Retinal pigment epithelial cell (primary cell): ENCODE results near the gene CCDC50.

ENCODE experiments used
- DNase-seq: peaks from one replicate; pipeline ENCODE4 v3.0.0-alpha.2; 2010; ENCODE audit warnings: low read depth
- H3K4me3 ChIP-seq: 2 replicates; pipeline ENCODE4 v1.5.1; 2011; ENCODE audit warnings: mild to moderate bottlenecking, low read length, control low read depth, moderate library complexity
- TF ChIP-seq, protein P1 (sequence below): conservative IDR thresholded peaks from 2 replicates; pipeline ENCODE4 v1.5.1; 2011; ENCODE audit warnings: low read depth, low read length, control low read depth, inconsistent platforms

CCDC50 gene

DNA sequence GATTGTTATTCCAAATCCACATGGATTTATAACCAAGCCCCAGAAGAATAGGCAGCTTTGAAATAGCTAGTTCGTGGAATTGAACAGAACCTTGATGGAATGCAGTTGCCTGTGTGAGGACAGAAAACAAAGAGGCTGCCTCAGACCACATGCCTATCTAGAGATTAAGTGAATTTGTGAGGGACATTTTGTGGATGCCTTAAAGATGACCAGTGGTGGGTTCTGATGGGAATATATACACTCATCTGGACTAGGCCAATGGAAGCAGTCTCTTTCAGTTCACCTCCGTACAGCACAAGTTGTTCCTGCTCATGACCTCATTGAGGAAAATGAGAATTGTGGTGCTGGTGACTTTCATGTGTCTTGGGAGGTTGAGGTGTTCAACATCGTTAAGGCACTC is 68.6 kb downstream of the CCDC50 start:
- H3K4me3 ChIP-seq = no peak overlapping the region
- TF ChIP-seq, protein P1, sequence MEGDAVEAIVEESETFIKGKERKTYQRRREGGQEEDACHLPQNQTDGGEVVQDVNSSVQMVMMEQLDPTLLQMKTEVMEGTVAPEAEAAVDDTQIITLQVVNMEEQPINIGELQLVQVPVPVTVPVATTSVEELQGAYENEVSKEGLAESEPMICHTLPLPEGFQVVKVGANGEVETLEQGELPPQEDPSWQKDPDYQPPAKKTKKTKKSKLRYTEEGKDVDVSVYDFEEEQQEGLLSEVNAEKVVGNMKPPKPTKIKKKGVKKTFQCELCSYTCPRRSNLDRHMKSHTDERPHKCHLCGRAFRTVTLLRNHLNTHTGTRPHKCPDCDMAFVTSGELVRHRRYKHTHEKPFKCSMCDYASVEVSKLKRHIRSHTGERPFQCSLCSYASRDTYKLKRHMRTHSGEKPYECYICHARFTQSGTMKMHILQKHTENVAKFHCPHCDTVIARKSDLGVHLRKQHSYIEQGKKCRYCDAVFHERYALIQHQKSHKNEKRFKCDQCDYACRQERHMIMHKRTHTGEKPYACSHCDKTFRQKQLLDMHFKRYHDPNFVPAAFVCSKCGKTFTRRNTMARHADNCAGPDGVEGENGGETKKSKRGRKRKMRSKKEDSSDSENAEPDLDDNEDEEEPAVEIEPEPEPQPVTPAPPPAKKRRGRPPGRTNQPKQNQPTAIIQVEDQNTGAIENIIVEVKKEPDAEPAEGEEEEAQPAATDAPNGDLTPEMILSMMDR = no peak
- no peak for DNase-seq

DNA sequence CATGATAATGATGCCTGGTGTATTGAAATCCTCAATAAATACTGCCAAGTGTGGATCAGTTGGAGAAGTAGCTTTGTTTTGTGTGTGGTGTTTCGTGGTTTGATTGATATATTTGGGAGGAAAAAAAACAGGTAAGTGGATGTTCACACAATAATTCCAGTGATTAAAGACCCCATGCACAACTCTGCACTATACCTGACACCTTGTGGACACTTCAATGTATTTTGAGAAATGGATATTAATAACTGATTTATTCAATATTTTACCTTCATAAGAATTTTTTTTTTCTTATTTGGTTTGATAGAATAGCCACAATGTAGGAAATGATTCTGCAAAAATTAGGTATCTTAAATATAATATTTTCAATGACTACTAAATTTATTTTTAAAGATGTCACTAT is 69.4 kb downstream of the CCDC50 start:
- TF ChIP-seq, protein P1 = peak; percentile 1
- no peak overlapping the region for H3K4me3 ChIP-seq
- DNase-seq = no peak

DNA sequence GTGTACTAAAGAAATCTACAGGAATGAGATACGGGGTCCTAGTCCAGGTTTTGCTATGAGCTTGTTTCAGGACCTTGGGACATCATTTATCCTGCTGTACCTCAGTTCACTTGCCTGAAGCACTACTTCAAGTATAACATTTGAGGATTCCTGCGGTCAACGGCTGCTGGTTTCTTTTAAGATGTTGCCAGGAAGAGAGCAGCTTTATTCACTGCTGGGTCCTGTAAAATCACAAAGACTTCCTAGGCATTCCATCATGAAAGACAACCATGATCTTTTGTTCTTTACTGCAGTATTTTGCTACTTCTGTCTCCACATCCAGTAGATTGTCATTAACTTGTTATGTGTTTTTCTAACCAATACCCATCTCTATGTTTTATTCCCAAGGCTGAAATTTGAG is 70.7 kb downstream of the CCDC50 start:
- TF ChIP-seq, protein P1 = no peak
- H3K4me3 ChIP-seq = no peak overlapping the region
- DNase-seq = no peak

DNA sequence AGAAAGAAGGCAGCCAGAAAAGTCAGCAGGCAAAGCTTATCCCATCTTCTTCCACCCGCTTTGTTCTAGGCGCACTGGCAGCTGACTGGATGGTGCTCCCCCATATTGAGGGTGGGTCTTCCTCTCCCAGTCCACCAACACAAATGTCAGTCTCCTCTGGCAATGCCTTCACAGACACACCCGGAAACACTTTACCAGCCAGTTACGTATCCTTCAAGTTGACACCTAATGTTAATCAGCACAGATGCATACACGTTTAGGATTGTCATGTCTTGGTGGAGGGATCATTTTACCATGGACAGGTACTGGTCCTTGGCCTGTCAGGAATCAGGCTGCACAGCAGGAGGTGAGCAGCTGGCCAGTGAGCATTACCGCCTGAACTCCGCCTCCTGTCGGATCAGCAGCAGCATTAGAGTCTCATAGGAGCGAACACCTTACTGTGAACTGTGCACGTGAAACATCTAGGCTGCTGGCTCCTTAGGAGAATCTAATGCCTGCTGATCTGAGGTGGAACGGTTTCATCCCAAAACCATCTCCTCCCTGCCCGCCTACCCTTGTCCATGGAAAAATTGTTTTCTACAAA is 72.7 kb downstream of the CCDC50 start:
- TF ChIP-seq, protein P1 = no peak
- no peak for DNase-seq
- no peak overlapping the region for H3K4me3 ChIP-seq

DNA sequence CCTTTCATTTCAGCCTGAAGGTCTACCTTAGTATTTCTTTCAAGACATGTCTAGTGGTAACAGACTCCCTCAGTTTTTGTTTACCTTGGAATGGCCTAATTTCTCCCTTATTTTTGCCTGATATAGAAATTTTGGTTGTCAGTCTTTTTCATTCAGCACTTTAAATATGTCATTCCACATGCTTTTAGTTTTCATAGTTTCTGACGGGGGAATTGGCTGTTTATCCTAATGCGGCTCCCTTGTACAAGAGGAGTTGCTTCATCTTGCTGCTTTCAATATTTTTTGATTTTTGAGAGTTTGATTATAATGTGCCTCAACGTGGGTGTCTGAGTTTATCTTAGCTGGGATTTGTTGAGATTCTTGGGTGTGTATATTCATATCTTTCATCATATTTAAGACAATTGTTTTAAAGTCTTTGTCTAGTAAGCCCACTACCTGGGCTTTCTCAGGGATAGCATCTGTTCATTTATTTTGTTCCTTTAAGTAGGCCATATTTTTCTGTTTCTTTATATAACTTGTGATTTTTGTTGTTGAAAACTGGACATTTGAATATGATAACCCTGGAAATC is 80.7 kb downstream of the CCDC50 start:
- TF ChIP-seq, protein P1 = no peak
- no peak overlapping the region for H3K4me3 ChIP-seq
- no peak for DNase-seq

DNA sequence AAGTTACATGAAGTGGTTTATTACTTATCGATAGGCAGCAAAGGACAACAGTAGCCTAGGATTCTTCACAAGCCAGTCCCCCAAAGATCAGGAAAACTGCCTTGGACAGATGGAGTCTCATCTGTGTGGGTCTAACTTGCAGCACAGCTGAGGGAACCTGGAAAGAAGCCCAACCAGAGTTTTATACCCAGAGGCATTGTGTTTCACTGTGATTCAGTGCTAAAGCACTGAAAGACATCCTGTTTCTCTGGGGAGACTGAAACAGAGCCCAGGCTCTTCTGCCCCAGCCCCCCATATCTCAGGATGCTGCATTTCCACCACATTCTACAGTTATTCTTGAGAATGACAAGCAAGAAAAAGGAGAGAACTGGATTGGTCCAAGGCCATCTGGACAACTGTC is 83.6 kb downstream of the CCDC50 start:
- TF ChIP-seq, protein P1 = no peak
- no peak overlapping the region for H3K4me3 ChIP-seq
- DNase-seq = peak; percentile 16

DNA sequence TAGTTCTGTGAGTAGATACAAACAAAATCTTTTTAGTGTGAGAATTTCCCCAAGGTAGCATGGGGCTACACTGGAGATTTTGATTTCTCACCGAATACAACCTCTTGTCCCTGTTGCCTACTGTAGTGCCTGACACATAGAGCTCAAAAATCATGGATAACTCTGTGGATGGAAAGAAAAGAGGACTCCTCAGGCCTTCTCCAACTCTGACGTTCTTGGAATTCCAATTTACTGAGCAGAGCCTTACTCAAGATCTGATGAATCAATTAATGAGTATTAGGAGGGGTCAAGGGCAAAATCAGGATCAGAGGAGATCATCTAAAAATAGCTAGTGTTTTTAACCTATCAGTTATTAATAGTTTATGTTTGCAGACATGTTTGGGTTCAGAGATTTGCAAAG is 85.1 kb downstream of the CCDC50 start:
- TF ChIP-seq, protein P1 = no peak
- no peak for DNase-seq
- H3K4me3 ChIP-seq = no peak overlapping the region
